PC-3 (cell line): ENCODE results near the gene RAC3. TPM values are rescaled to one million over a fixed set of nuclear protein-coding genes. Genes with fewer than 3 reads are reported as not detected.
A peak's percentile ranks its signal among the peaks of the same experiment; 100 is the strongest.

Experiments used
- ATAC-seq: fragments of 200-7000 bp; cut with Tn5 transposase; 2 replicates; pipeline ENCODE4 v1.9.1; 2020; ENCODE audit warnings: mild to moderate bottlenecking, moderate library complexity
- BruUV-seq: library from RNA; stranded (reverse); fragments of 400-500 nt; replicated peaks from 2 replicates; lab custom pipeline; 2021; lab: Mats Ljungman, UMichigan
- CTCF ChIA-PET: fragments of 300-600 bp; sonication (Branson Sonifier 250); formaldehyde crosslinking; loops from one replicate; lab custom pipeline; 2022; ENCODE audit warnings: antibody characterized with exemption; lab: Charles Lee
- POLR2A ChIA-PET: fragments of 300-600 bp; sonication (Branson Sonifier 250); formaldehyde crosslinking; loops from one replicate; lab custom pipeline; 2022; ENCODE audit warnings: antibody characterized with exemption; ENCODE audit not compliant: unreplicated experiment; lab: Charles Lee
- DNase-seq: peaks from one replicate; pipeline ENCODE4 v3.0.0-alpha.2; 2015
- H2AFZ ChIP-seq: fragments of 300-600 bp; sonication (generic); 2 replicates; pipeline ENCODE4 v1.6.0; 2016; ENCODE audit warnings: antibody characterized with exemption, low read length
- H3F3A ChIP-seq: fragments of 300-600 bp; sonication (generic); one replicate; pipeline ENCODE4 v1.6.0; 2017; ENCODE audit warnings: antibody characterized with exemption, low read length, control low read depth, mild to moderate bottlenecking; ENCODE audit not compliant: unreplicated experiment
- H3K27ac ChIP-seq: fragments of 300-600 bp; sonication (generic); 2 replicates; pipeline ENCODE4 v1.5.1; 2016; ENCODE audit warnings: mild to moderate bottlenecking, low read length
- H3K27me3 ChIP-seq: fragments of 300-600 bp; sonication (generic); 2 replicates; pipeline ENCODE4 v1.6.1; 2016; ENCODE audit warnings: low read length, mixed read lengths
- H3K36me3 ChIP-seq: fragments of 300-600 bp; sonication (generic); 2 replicates; pipeline ENCODE4 v1.6.1; 2016; ENCODE audit warnings: low read depth, mixed run types, low read length, mixed read lengths
- H3K4me1 ChIP-seq: fragments of 300-600 bp; sonication (generic); 2 replicates; pipeline ENCODE4 v1.5.1; 2016; ENCODE audit warnings: low read length; ENCODE audit not compliant: insufficient read depth
- H3K4me2 ChIP-seq: fragments of 300-600 bp; sonication (generic); 2 replicates; pipeline ENCODE4 v1.6.0; 2016; ENCODE audit warnings: low read length
- H3K4me3 ChIP-seq: fragments of 300-600 bp; sonication (generic); 2 replicates; pipeline ENCODE4 v1.5.1; 2016; ENCODE audit warnings: mild to moderate bottlenecking, low read length, mixed read lengths
- H3K79me2 ChIP-seq: fragments of 300-600 bp; sonication (generic); 2 replicates; pipeline ENCODE4 v1.6.1; 2017; ENCODE audit warnings: low read length, mixed read lengths
- H3K9ac ChIP-seq: fragments of 300-600 bp; sonication (generic); 2 replicates; pipeline ENCODE4 v1.6.0; 2016; ENCODE audit warnings: mild to moderate bottlenecking, low read length
- H3K9me2 ChIP-seq: fragments of 300-600 bp; sonication (generic); replicated peaks from 2 replicates; pipeline ENCODE4 v1.6.1; 2016; ENCODE audit warnings: mixed run types, low read length, mixed read lengths
- H3K9me3 ChIP-seq: fragments of 300-600 bp; sonication (generic); 2 replicates; pipeline ENCODE4 v1.6.1; 2016; ENCODE audit warnings: low read length, mixed read lengths
- H4K20me1 ChIP-seq: fragments of 300-600 bp; sonication (generic); 2 replicates; pipeline ENCODE4 v1.6.1; 2016; ENCODE audit warnings: low read length, mixed read lengths
- EZH2 ChIP-seq: fragments of 300-600 bp; sonication (generic); IDR thresholded peaks from one replicate; pipeline ENCODE4 v1.6.1; 2017; ENCODE audit warnings: antibody characterized with exemption, mild to moderate bottlenecking, low read length; ENCODE audit not compliant: unreplicated experiment
- EZH2phosphoT487 ChIP-seq: fragments of 300-600 bp; sonication (generic); IDR thresholded peaks from 2 replicates; pipeline ENCODE4 v1.6.1; 2018; ENCODE audit warnings: mild to moderate bottlenecking, antibody characterized with exemption, low read length, borderline replicate concordance
- intact Hi-C: fragments of 100-400 bp; cut with micrococcal nuclease; formaldehyde crosslinking; loops from 2 replicates; pipeline ENCODE4 v1.9.0; 2023
- total RNA-seq: library from RNA; depleted of rRNA; stranded (reverse); fragments of >200 nt; gene quantifications from 2 replicates; pipeline ENCODE4 v1.2.3, GENCODE V29; 2014
- TF ChIP-seq, protein P1 (sequence below): fragments of 300-600 bp; sonication (generic); conservative IDR thresholded peaks from 2 replicates; pipeline ENCODE4 v1.5.1; 2017; ENCODE audit warnings: antibody characterized with exemption, low read depth, mild to moderate bottlenecking, low read length

The RAC3 gene
- total RNA-seq, 1 experiment from 2014 or later = 52.2 TPM

DNA sequence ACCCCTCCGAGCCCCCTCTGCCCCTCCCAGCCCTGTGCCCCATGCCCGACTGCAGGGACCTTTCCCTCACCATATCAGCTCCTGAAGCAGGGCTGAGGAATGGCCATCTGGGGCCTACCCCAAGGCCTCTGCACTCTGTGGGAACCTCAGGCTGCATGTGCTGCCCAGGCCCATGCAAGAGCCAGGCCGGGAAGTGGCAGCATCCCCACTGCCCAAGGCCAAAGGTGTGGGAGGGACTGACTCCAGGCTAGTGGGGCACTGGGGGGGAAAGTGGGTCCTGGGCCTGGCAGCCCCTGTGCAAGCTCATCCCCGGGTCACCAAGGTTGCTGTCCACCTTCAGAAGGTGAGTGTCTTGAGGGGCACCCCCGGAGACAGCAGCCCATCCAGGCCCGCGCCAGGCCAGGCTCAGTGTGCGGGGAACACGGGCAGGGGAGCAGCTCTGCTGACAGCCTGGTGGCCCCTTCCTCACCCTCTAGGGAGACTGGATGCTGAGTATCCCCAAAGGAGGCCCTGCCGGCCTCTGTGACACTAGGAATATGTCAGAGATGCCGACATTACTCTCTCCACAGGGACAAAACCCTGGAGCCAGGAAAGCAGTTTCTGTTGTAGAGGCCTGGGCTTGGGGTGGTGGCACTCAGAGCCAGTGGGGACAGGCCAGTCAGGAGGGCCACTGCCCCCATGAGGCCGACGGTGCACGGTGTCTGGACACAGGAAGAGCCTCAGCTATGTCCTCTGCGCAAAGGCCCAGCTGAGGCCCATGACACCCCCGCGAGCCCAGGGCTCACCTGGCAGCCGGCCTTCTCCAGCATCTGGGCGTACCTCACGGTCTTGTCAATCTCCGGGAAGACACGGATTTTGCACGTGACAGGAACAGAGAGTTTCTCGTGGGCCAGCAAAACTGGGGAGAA lies 30.9 kb downstream of the RAC3 start:
- no peaks in the 10 kb centered on the region for H3K9me2 ChIP-seq
- no TSS peak for BruUV-seq
- H3K4me3 ChIP-seq = no peak overlapping the region
- no peak overlapping the region for H2AFZ ChIP-seq
- H3K79me2 ChIP-seq = peaks cover 29% of the 10 kb centered on the region
- no peaks in the 10 kb centered on the region for H3K9me3 ChIP-seq
- TF ChIP-seq EZH2 = no peak
- TF ChIP-seq EZH2phosphoT487 = no peak
- TF ChIP-seq, protein P1, sequence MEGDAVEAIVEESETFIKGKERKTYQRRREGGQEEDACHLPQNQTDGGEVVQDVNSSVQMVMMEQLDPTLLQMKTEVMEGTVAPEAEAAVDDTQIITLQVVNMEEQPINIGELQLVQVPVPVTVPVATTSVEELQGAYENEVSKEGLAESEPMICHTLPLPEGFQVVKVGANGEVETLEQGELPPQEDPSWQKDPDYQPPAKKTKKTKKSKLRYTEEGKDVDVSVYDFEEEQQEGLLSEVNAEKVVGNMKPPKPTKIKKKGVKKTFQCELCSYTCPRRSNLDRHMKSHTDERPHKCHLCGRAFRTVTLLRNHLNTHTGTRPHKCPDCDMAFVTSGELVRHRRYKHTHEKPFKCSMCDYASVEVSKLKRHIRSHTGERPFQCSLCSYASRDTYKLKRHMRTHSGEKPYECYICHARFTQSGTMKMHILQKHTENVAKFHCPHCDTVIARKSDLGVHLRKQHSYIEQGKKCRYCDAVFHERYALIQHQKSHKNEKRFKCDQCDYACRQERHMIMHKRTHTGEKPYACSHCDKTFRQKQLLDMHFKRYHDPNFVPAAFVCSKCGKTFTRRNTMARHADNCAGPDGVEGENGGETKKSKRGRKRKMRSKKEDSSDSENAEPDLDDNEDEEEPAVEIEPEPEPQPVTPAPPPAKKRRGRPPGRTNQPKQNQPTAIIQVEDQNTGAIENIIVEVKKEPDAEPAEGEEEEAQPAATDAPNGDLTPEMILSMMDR = peak; percentile 10; the same call in 1 of the 2 replicates
- no peaks in the 10 kb centered on the region for H3K27me3 ChIP-seq
- no peak overlapping the region for H3K4me2 ChIP-seq
- intact Hi-C loops = no loop called here
- peaks cover 17% of the 10 kb centered on the region for H3K4me1 ChIP-seq
- no peaks in the 10 kb centered on the region for H4K20me1 ChIP-seq
- H3K27ac ChIP-seq = no peak overlapping the region
- no peaks in the 10 kb centered on the region for H3F3A ChIP-seq
- peaks cover 44% of the 10 kb centered on the region for H3K36me3 ChIP-seq
- no peak for DNase-seq
- no peak for ATAC-seq
- POLR2A ChIA-PET = no interaction called here
- no peak overlapping the region for H3K9ac ChIP-seq
- CTCF ChIA-PET = no interaction called here

DNA sequence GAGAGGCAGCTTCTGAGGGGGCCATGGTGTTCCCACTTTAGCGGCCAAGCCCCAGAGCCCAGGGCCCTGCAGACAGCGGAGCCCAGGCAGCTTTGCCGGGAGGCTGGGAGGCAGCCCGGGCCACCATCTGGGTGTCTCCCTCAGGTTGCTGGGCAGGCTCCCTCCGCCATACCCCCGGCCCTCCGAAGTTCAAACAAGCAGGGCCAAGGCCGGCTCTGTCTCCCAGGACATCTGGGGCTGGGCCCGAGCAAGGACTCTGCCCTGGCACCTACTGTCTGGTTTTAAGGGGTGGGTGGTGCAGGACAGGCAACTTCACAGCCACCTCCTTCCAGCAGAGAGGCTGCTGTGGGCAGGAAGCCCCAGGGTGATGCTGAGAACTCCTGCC lies 31.5 kb downstream of the RAC3 start:
- DNase-seq = no peak
- Histone ChIP-seq H3K27me3 (no peaks in the 10 kb centered on the region), H2AFZ (no peak overlapping the region), H3K27ac (no peak overlapping the region), H3K9me2 (no peaks in the 10 kb centered on the region), H3K4me1 (peaks cover 17% of the 10 kb centered on the region), H3K4me3 (no peak overlapping the region), H3K9me3 (no peaks in the 10 kb centered on the region), H3K79me2 (peaks cover 29% of the 10 kb centered on the region), H3K36me3 (peaks cover 38% of the 10 kb centered on the region), H3F3A (no peaks in the 10 kb centered on the region), H3K9ac (no peak overlapping the region), H4K20me1 (no peaks in the 10 kb centered on the region), H3K4me2 (no peak overlapping the region)
- no TSS peak for BruUV-seq
- no peak for TF ChIP-seq EZH2phosphoT487
- TF ChIP-seq EZH2 = no peak
- TF ChIP-seq, protein P1 = no peak
- ChIA-PET POLR2A (no interaction called here), CTCF (no interaction called here)
- ATAC-seq = no peak
- intact Hi-C loops = no loop called here
